ENCODE results near the gene C1orf226.

Gene C1orf226

DNA sequence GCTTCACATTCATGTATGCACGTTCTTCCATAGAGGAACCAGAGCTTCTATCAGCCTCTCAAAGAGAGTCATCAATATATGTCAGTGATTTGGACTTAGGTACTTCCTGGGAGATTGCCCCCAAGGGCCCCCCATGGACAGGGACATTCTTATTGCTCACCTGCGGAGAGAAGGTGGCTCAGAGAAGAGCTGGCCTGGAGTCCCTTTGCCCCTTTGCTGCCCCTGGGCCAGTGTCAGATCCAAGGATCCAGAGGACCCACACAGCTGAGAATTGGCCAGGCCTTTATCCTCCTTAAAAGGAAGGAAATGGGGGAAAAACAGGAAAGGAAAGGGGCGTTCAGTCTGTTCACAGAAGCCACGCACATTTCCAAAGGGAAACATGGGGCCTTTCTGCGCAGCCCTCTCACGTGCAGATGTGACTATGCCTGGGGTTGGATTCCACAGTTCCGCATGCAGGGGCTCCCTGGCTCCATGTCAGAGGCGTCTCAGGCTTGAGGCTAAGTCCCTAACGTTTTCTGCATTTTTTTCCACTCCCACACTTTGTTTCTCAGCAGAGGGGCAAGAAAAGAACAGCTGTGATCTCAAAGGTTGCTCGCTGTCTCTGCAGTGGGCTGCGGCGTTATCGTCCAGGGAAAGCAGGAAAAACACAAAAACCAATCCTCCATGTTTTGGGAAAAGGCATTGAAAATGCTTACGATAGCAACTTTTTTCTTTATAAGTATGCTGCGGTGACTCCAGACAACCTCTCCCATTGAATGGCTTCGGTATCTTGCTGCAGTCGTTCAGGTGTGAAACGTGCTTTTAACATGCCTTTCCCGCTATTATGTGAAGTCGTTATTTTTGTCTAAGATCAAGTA lies 5.9 kb downstream of the C1orf226 start:
- ATAC-seq (ENCODE audit: insufficient read depth, low read depth): no peak
- Histone ChIP-seq H3K4me2 (ENCODE audit: insufficient read depth, low read length) (no peak overlapping the region), H3K9me3 (ENCODE audit: insufficient read depth, low read length, severe bottlenecking) (no peaks in the 10 kb centered on the region), H3K79me2 (ENCODE audit: insufficient read depth, low read length) (no peaks in the 10 kb centered on the region), H4K20me1 (ENCODE audit: insufficient read depth, low read length) (0 out of 2 replicates have a peak, but pooled peaks cover 5% of the 10 kb centered on the region), H2AFZ (ENCODE audit: low read depth, low read length) (no peak overlapping the region), H3K4me1 (ENCODE audit: insufficient read depth, low read length) (no peaks in the 10 kb centered on the region), H3K27ac (ENCODE audit: low read length) (no peak overlapping the region), H3K4me3 (ENCODE audit: low read depth in 1 of 2, low read length in 2 of 2) (no peak overlapping the region), H3K27me3 (ENCODE audit: insufficient read depth, low read length, poor library complexity) (peaks cover 17% of the 10 kb centered on the region), H3K36me3 (ENCODE audit: insufficient read depth, low read length) (no peaks in the 10 kb centered on the region), H3K9ac (ENCODE audit: low read depth, low read length) (no peak overlapping the region)
- DNase-seq: no peak
- TF ChIP-seq, protein P1, sequence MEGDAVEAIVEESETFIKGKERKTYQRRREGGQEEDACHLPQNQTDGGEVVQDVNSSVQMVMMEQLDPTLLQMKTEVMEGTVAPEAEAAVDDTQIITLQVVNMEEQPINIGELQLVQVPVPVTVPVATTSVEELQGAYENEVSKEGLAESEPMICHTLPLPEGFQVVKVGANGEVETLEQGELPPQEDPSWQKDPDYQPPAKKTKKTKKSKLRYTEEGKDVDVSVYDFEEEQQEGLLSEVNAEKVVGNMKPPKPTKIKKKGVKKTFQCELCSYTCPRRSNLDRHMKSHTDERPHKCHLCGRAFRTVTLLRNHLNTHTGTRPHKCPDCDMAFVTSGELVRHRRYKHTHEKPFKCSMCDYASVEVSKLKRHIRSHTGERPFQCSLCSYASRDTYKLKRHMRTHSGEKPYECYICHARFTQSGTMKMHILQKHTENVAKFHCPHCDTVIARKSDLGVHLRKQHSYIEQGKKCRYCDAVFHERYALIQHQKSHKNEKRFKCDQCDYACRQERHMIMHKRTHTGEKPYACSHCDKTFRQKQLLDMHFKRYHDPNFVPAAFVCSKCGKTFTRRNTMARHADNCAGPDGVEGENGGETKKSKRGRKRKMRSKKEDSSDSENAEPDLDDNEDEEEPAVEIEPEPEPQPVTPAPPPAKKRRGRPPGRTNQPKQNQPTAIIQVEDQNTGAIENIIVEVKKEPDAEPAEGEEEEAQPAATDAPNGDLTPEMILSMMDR (IDR thresholded peaks at IDR 0.05; ENCODE audit: borderline replicate concordance, extremely low read depth, low read length, poor library complexity, severe bottlenecking): no peak

DNA sequence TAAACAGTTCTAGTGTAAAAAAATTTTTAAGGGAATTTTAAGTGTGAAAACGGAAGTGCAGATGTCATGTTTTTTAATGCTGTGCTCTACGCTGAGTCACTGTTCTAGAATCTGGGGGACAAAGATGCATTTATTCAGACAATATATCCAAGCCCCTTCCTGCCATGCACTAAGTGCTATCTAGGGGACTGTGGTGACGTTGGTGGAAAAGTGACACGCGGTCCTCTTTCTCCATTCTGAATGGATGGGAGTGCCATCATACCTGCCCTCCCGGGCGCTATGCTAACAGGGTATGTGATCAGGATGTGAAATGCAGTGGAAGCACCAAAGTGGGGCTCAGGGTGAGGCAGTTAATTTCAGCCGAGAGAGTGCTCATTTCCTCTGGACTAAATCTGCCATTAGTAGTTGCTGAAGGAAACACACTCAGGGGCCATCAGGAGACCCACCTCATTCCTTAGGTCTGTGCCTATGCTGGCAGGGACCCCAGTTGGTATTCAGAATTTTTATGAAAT lies 6.6 kb downstream of the C1orf226 start:
- H2AFZ ChIP-seq (ENCODE audit: low read depth, low read length): no peak overlapping the region
- H3K27me3 ChIP-seq (ENCODE audit: insufficient read depth, low read length, poor library complexity): peaks cover 17% of the 10 kb centered on the region
- H3K4me3 ChIP-seq (ENCODE audit: low read depth in 1 of 2, low read length in 2 of 2): no peak overlapping the region
- no peaks in the 10 kb centered on the region for H3K36me3 ChIP-seq (ENCODE audit: insufficient read depth, low read length)
- no peaks in the 10 kb centered on the region for H3K4me1 ChIP-seq (ENCODE audit: insufficient read depth, low read length)
- 0 out of 2 replicates have a peak, but pooled peaks cover 5% of the 10 kb centered on the region for H4K20me1 ChIP-seq (ENCODE audit: insufficient read depth, low read length)
- no peak for ATAC-seq (ENCODE audit: insufficient read depth, low read depth)
- H3K79me2 ChIP-seq (ENCODE audit: insufficient read depth, low read length): no peaks in the 10 kb centered on the region
- H3K9me3 ChIP-seq (ENCODE audit: insufficient read depth, low read length, severe bottlenecking): no peaks in the 10 kb centered on the region
- H3K4me2 ChIP-seq (ENCODE audit: insufficient read depth, low read length): no peak overlapping the region
- no peak overlapping the region for H3K9ac ChIP-seq (ENCODE audit: low read depth, low read length)
- TF ChIP-seq EZH2 (IDR thresholded peaks at IDR 0.05; ENCODE audit: borderline replicate concordance, low read depth, low read length, severe bottlenecking): no peak
- TF ChIP-seq, protein P1 (IDR thresholded peaks at IDR 0.05; ENCODE audit: borderline replicate concordance, extremely low read depth, low read length, poor library complexity, severe bottlenecking): no peak
- H3K27ac ChIP-seq (ENCODE audit: low read length): no peak overlapping the region
- no peak for DNase-seq

DNA sequence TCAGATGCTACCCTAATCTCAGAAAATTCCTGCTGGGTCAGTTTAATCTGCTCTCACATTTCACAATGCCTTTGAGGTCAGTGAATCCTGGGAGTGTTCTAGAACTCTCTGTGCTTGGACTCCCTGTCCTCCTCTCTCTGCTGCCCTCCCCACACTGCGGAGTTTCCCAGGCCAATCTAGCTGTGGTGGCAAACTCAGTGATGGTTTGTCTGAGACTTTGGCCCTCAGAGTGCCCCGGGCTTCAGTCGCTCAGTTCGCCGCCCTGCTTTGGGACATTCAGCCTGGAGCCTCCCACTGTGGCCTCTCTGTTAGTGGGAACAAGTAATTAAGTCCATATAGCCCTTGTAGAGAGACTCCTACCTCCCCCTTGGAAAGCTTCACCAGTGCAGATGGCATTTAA lies 7.1 kb downstream of the C1orf226 start:
- Histone ChIP-seq H3K79me2 (ENCODE audit: insufficient read depth, low read length) (no peaks in the 10 kb centered on the region), H4K20me1 (ENCODE audit: insufficient read depth, low read length) (0 out of 2 replicates have a peak, but pooled peaks cover 5% of the 10 kb centered on the region), H3K27ac (ENCODE audit: low read length) (no peak overlapping the region), H3K4me2 (ENCODE audit: insufficient read depth, low read length) (no peak overlapping the region), H3K36me3 (ENCODE audit: insufficient read depth, low read length) (no peaks in the 10 kb centered on the region), H3K9me3 (ENCODE audit: insufficient read depth, low read length, severe bottlenecking) (no peaks in the 10 kb centered on the region), H3K27me3 (ENCODE audit: insufficient read depth, low read length, poor library complexity) (peaks cover 17% of the 10 kb centered on the region), H3K4me1 (ENCODE audit: insufficient read depth, low read length) (no peaks in the 10 kb centered on the region), H2AFZ (ENCODE audit: low read depth, low read length) (no peak overlapping the region), H3K9ac (ENCODE audit: low read depth, low read length) (no peak overlapping the region), H3K4me3 (ENCODE audit: low read depth in 1 of 2, low read length in 2 of 2) (no peak overlapping the region)
- no peak for TF ChIP-seq EZH2 (IDR thresholded peaks at IDR 0.05; ENCODE audit: borderline replicate concordance, low read depth, low read length, severe bottlenecking)
- TF ChIP-seq, protein P1 (IDR thresholded peaks at IDR 0.05; ENCODE audit: borderline replicate concordance, extremely low read depth, low read length, poor library complexity, severe bottlenecking): no peak
- no peak for ATAC-seq (ENCODE audit: insufficient read depth, low read depth)
- DNase-seq: no peak
